ENCODE data around the gene INTS4.
"Not testable (repeated sequence)": the region's sequence is repeated elsewhere in the genome, so short reads cannot be mapped to it uniquely, and the experiment has no call there.

DNA sequence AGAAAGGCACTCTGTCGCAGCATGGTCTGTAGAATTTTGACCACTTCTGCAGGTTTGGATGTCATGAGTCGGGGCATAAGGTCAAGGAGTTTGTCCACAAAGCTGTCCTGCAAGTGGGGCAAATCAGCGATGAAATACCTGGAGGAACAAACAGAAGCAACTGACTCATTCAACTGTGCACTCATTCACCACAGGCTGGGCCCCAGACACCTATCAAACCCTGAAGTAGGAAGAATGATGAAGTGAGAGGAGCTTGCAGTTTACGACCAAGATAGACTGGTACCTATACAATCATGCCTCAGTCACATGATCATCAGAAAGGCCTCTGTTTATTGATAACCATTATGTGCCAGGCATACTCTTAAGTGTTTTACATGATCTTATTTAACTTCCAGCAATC is 102.8 kb downstream of the INTS4 start:
- TF ChIP-seq MXI1 (IDR thresholded peaks at IDR 0.05; ENCODE audit: low read depth, low read length); FOXM1 (IDR thresholded peaks at IDR 0.05; ENCODE audit: low read depth); EZH2phosphoT487 (IDR thresholded peaks at IDR 0.05; ENCODE audit: borderline replicate concordance, low read depth); TCF12 (IDR thresholded peaks at IDR 0.05): not testable (repeated sequence)

Measured in SK-N-SH (cell line).